Measurements from ENCODE around the gene PIP5K1B. TPM values are rescaled to one million over a fixed set of nuclear protein-coding genes. Genes with fewer than 3 reads are reported as not detected.
A peak's percentile ranks its signal among the peaks of the same experiment; 100 is the strongest.

Gene PIP5K1B
- total RNA-seq, 1 experiment from 2014 or later = 5.2 TPM

DNA sequence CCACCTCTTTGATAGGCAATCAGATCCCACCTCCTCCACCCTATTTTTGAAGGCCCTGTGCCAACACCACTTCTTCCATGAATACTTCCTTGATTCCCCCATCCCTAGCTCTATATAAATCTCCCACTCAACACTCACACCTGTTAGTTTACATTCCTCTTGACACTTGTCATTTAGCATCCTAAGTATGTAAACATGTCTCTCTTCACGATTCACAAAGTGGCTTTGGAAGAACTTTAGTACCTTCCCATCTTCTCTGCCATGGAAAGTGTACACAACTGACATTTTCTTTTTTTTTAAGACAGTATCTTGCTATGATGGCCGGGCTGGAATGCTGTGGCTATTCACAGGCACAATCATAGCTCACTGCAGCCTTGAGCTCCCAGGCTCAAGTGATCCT, 329.0 kb downstream of the PIP5K1B start (continued):
- TF ChIP-seq, protein P1, sequence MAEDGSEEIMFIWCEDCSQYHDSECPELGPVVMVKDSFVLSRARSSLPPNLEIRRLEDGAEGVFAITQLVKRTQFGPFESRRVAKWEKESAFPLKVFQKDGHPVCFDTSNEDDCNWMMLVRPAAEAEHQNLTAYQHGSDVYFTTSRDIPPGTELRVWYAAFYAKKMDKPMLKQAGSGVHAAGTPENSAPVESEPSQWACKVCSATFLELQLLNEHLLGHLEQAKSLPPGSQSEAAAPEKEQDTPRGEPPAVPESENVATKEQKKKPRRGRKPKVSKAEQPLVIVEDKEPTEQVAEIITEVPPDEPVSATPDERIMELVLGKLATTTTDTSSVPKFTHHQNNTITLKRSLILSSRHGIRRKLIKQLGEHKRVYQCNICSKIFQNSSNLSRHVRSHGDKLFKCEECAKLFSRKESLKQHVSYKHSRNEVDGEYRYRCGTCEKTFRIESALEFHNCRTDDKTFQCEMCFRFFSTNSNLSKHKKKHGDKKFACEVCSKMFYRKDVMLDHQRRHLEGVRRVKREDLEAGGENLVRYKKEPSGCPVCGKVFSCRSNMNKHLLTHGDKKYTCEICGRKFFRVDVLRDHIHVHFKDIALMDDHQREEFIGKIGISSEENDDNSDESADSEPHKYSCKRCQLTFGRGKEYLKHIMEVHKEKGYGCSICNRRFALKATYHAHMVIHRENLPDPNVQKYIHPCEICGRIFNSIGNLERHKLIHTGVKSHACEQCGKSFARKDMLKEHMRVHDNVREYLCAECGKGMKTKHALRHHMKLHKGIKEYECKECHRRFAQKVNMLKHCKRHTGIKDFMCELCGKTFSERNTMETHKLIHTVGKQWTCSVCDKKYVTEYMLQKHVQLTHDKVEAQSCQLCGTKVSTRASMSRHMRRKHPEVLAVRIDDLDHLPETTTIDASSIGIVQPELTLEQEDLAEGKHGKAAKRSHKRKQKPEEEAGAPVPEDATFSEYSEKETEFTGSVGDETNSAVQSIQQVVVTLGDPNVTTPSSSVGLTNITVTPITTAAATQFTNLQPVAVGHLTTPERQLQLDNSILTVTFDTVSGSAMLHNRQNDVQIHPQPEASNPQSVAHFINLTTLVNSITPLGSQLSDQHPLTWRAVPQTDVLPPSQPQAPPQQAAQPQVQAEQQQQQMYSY (CRISPR knock-in tag; IDR thresholded peaks at IDR 0.05) = no peak
- TF ChIP-seq, protein P2, sequence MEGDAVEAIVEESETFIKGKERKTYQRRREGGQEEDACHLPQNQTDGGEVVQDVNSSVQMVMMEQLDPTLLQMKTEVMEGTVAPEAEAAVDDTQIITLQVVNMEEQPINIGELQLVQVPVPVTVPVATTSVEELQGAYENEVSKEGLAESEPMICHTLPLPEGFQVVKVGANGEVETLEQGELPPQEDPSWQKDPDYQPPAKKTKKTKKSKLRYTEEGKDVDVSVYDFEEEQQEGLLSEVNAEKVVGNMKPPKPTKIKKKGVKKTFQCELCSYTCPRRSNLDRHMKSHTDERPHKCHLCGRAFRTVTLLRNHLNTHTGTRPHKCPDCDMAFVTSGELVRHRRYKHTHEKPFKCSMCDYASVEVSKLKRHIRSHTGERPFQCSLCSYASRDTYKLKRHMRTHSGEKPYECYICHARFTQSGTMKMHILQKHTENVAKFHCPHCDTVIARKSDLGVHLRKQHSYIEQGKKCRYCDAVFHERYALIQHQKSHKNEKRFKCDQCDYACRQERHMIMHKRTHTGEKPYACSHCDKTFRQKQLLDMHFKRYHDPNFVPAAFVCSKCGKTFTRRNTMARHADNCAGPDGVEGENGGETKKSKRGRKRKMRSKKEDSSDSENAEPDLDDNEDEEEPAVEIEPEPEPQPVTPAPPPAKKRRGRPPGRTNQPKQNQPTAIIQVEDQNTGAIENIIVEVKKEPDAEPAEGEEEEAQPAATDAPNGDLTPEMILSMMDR (IDR thresholded peaks at IDR 0.05) = no peak
- TF ChIP-seq FOXP4 (CRISPR knock-in tag; IDR thresholded peaks at IDR 0.05) (no peak), NR3C1 (CRISPR knock-in tag; conservative IDR thresholded peaks at IDR 0.05; ENCODE audit: low read depth) (no peak)

- POLR2A ChIA-PET = interaction anchor here (0.6 to 0.7 kb wide), 2 partner anchors 123 to 210 kb away, joined by 3 read pairs; no protein-coding TSS in a partner anchor
- peaks cover 7% of the 10 kb centered on the region for H3K36me3 Mint-ChIP-seq
- no peaks in the 10 kb centered on the region for H3K27me3 Mint-ChIP-seq (ENCODE audit: low read depth)
- no peaks in the 10 kb centered on the region for H3K9me3 Mint-ChIP-seq
- DNase-seq (ENCODE audit: low spot score) = peak; percentile 80
- peak within 1 kb of the TSS; percentile 83 for H3K27ac Mint-ChIP-seq
- H3K4me3 Mint-ChIP-seq = peak within 1 kb of the TSS; percentile 94
- peaks cover 11% of the 10 kb centered on the region for H3K4me1 Mint-ChIP-seq
- CTCF ChIA-PET = interaction anchor here (0.6 to 1.8 kb wide), 19 partner anchors 10 to 618 kb away, joined by 3 to 14 read pairs (median 3); no protein-coding TSS in a partner anchor
- ATAC-seq = peak; percentile 91
- TF ChIP-seq TEAD4 (CRISPR knock-in tag; IDR thresholded peaks at IDR 0.05) (no peak), ETV6 (CRISPR knock-in tag; IDR thresholded peaks at IDR 0.05) (peak; percentile 34; the same call in 1 of the 2 replicates), HMGXB4 (CRISPR knock-in tag; IDR thresholded peaks at IDR 0.05) (peak; percentile 97), NFE2L1 (CRISPR knock-in tag; IDR thresholded peaks at IDR 0.05) (no peak), KAT7 (CRISPR knock-in tag; IDR thresholded peaks at IDR 0.05; ENCODE audit: borderline replicate concordance) (peak; percentile 92), CREM (CRISPR knock-in tag; IDR thresholded peaks at IDR 0.05) (no peak), ZNF121 (CRISPR knock-in tag; IDR thresholded peaks at IDR 0.05) (0 out of 2 replicates have a peak, but pooled peaks have one; percentile 17), GTF2I (CRISPR knock-in tag; conservative IDR thresholded peaks at IDR 0.05) (peak; percentile 100), CREB1 (CRISPR knock-in tag; IDR thresholded peaks at IDR 0.05) (no peak), ZSCAN18 (CRISPR knock-in tag; IDR thresholded peaks at IDR 0.05) (no peak), JAZF1 (CRISPR knock-in tag; IDR thresholded peaks at IDR 0.05) (no peak), SP1 (CRISPR knock-in tag; conservative IDR thresholded peaks at IDR 0.05) (peak; percentile 69)
- TF ChIP-seq, protein P2 (IDR thresholded peaks at IDR 0.05) = peak; percentile 95
- TF ChIP-seq, protein P3, sequence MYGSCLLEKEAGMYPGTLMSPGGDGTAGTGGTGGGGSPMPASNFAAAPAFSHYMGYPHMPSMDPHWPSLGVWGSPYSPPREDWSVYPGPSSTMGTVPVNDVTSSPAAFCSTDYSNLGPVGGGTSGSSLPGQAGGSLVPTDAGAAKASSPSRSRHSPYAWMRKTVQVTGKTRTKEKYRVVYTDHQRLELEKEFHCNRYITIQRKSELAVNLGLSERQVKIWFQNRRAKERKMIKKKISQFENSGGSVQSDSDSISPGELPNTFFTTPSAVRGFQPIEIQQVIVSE (CRISPR knock-in tag; IDR thresholded peaks at IDR 0.05; ENCODE audit: borderline replicate concordance) = no peak
These were observed 330.6 kb downstream of the PIP5K1B start, which contains the start of gene FXN for GRCh38 chr9:69035438-69036308. Gene FXN, plus strand, starts transcription at chr9:69035752. Its CDS starts 31 bp downstream, at chr9:69035783.

Data from WTC11 (cell line).